Activated CD4-positive, alpha-beta T cell treated with anti-CD3 and anti-CD28 coated beads, Interleukin-2, amount 50 U/mL, for 16 hours (primary cell): ENCODE data around the gene EML6.
A peak's percentile ranks its signal among the peaks of the same experiment; 100 is the strongest.
"Not testable (repeated sequence)": the region's sequence is repeated elsewhere in the genome, so short reads cannot be mapped to it uniquely, and the experiment has no call there.

ENCODE experiments used
- DNase-seq: peaks from one replicate; pipeline ENCODE4 v3.0.0-alpha.2; 2020

The EML6 gene

DNA sequence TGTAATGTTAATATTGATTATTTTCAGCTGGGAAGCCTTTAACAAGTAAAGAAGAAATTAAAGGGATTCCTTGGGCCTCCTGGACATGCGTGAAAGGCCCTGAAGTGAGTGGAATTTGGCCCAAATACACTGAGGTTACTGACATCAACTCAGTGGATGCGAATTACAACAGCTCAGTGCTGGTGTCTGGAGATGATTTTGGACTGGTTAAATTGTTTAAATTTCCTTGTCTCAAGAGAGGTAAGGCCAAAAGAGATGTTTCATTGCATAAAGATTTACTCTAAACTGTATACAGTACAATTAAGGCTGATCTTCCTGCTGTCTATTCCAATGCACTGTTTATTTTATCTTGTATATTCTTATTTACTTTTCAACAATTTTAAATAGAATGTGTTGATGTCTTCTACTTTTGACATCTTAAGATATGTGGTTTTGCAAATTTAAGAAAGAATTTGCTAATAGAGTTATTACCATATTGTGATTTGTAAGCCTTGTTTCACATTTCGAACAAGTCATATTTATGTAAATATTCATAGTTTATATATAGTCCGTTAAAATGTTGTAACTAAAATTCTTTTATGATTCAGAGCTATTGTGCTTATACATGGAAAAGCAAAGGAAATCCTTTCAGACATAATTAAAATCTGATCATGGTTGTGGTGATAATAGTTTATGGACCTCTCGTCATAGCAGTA, 130.3 kb downstream of the EML6 start:
- no peak for DNase-seq

DNA sequence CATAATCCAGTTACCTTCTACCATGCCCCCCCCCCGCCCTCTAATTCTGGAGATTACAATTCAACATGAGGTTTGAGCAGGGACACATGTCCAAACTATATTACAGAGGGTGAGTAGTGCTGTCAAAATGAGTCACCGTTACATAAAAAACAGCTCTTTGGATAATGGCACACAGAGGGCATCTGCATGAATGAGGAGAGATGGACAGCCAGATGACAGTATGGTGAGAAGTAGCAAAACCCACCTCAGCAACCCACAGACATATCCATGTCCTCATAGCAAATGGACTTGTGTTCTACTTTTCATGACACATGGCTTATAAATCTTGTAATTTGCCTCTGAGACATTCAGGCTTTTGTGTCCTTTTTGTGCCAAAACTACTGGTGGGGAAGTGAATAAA, 132.0 kb downstream of the EML6 start:
- DNase-seq, result no peak

DNA sequence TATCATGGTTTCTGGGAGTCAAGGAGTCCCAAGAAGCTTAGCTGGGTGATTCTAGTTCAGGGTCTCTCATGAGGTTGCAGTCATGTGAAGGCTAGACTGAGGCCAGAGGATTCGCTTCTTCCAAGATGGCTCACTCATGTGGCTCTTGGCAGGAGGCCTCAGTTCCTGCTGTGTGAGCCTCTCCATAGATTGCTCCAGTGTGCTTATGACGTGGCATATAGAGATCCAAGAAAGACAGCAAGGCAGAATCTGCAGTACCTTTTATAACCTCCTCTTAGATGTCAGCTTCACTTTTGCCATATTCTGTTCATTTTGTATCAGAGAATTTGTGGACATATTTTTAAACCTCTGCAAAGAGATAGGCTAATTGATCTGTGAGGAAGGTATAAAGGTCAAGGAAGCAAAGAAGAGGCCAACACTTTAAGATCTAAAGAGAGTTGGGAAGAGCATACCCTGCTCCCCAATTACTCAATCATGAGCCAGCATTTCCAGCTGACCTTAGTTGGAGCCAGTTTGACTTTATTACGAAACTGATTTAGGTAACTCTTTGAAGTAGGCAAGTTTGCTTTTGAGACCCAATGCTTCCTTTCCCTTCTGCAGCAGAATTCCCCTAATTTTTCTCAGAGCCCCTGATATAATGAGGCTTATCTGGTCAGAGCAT, 134.7 kb downstream of the EML6 start:
- DNase-seq, result no peak

DNA sequence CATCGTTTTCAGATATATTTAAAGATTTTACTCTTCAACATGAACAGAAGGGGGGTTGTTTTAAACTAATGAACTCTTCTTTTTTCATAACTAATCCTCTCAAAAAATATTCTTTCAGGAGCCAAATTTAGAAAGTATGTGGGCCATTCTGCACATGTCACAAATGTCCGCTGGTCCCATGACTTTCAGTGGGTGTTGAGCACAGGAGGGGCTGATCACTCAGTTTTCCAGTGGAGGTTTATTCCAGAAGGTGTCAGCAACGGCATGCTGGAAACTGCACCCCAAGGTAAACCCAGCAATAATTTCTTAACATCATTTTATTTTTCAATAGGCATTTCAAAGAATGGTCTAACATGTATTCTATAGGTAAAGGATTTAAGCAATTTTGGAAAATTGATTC, 136.0 kb downstream of the EML6 start:
- DNase-seq, result no peak

DNA sequence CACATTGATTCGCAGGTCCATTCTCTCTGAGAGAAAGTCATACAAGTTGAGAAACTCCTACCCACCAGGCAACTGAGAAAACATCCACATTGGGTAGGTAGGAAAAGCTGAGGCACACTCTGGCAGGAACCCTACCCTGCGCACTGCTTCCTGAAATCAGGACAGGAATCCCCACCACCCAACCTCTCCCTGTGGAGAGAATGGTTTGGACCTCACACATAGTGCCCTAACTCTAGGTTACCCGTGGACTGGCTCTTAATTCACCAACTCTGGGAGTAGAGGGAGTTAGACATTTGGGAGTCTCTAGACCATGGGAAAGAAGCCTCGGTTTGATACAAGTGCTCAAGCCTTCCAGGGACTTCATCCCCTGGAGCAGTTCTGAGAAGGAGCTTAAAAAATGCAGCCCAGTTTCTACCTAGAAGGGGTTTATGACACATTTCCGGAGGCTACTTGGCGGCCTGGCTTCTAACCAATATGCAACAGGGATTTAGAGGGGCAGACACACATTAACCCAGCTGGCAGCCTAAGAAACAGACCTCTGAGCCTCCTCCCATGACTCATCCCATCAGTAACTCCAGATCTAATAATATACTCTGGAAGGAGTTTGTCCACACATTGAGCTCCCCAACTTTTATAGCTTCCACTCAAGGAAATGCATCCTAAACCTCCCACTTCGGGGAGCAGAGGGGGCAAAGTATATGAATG, 136.7 kb downstream of the EML6 start:
- DNase-seq, result no peak

DNA sequence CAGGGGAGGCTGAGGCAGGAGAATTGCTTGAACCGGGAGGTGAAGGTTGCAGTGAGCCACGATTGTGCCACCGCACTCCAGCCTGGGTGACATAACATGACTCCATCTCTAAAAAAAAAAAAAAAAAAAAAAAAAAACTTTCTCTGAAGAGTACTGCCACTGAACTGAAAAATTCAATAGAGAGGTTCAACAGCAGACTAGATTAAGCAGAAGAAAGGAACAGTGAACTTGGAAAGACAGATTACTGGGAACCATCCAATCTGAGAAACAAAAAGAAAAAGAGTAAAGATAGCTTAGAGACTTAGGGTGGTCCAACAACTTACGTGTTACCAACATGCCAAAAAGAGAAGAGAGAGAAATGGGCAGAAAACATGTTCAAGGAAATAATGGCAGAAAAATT, 138.8 kb downstream of the EML6 start:
- DNase-seq, result no peak

DNA sequence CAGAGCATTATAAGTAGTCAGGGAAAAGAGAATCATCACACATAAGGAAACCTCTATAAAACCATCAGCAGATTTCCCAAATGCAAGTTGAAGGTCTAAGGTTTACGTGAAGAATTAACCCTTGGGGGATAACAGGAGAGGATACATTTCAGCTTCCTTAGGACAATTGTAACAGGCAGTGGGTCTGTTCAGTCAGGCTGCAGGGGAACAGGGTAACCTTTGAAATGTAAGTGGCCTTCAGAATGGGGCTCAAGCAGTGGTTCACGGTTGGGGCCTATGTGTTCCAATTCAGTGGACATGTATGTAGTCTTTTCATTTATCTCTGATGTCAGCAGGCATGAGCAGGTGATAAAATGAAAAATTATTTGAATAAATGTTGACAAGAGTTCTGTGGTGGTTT, 139.3 kb downstream of the EML6 start:
- no peak for DNase-seq

DNA sequence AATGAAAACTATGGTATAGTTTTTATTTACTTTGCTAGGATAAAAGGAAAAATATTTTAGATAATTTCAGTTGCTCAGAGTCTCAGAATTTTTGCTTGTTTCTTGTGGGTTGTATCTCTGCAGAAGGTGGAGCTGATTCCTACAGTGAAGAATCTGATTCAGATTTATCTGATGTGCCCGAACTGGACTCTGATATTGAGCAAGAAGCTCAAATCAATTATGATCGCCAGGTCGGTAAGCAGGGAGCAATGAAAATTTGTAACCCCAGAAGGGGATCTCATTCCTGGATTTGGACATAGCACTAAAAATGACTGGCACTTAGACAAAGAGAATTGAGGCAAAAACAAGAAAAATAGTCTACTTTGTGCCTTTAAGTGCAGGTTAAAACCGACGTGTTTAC, 140.2 kb downstream of the EML6 start:
- no peak for DNase-seq

DNA sequence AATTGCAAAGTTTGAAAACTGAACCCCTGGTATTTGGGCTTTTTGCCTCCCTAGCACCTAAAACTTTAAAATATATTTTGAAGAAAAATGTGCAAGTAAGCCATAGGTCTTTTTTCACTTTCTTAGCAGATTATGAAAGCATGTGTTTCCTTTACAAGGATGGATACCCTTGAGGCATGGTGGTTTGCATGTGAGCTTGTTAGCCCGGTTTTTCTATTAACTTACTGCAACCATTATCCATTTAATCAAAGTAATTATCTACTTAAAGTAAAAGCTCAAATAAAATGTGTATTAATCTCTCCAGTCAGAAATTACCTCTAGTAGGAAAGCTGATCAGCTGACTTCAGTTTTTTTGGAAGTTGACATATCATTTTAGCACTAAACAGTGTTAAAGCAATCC, 140.6 kb downstream of the EML6 start:
- no peak for DNase-seq

DNA sequence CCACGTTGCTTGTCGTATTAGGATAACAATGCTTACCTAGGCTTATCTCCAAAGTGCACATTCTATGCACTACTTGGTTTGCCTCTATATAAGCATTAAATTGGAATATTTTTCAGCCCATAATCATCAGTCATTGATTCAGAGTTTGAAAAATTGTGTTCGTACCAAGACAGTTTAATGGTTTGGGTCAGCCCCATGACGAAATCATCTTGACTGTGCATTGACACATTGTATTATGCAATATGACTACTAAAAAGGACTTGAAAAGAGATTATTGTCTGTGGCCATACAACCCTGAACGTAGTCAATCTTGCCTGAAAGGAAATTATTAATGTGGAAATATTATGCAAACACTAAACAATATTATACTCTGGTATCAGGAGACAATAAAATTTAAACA, 141.3 kb downstream of the EML6 start:
- no peak for DNase-seq

DNA sequence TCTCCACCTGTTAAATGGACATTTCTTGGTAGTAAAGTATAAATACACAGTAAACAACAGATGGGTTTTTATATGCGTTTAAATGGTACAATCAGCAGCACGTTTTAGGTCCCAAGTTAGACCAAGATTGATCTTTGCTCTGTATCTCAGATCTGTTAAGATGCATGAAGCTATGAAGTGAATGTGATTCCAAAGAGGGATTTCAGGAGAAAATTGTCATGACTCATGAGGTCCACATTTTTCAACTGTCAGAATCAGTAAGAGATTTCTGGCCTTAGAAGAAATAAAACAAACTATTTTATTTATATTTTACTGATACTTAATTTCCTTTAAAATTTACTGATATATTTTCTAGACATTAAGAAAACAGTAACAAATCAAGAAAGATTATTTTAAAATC, 142.7 kb downstream of the EML6 start:
- no peak for DNase-seq

DNA sequence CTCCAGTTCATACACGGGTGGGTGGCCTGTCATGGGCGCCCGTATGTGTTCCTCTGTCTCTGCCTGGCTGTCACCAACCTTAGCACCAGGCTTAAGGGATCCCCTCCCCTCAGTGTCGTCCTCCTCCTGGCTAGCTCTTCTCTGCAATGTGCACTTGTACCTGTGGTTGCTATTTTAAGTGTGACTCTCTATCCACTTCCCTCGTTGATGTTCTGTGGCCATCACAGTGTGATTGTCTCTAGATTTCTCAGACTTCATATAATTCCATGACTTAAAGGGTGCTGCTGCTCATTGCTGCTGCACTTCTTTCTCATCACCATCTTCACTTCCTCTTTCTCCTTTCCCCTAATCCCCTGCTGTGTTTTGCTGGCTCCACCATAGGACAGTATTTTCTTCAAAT, 143.4 kb downstream of the EML6 start:
- DNase-seq, result no peak

DNA sequence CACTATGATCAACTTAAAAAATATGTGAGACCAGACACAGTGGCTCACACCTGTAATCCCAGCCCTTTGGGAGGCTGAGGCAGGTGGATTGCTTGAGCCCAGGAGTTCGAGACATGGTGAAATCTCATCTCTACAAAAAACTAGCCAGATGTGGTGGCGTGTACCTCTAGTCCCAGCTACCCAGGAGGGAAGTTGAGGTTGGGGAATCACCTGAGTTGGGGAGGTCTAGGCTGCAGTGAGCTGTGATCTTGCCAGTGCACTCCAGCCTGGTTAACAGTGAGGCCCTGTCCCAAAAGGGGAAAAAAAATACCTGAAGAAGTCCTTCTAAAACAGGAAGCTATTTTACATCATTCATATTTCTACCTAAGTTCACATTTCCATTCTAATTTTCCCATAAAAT, 144.0 kb downstream of the EML6 start:
- DNase-seq, result no peak

DNA sequence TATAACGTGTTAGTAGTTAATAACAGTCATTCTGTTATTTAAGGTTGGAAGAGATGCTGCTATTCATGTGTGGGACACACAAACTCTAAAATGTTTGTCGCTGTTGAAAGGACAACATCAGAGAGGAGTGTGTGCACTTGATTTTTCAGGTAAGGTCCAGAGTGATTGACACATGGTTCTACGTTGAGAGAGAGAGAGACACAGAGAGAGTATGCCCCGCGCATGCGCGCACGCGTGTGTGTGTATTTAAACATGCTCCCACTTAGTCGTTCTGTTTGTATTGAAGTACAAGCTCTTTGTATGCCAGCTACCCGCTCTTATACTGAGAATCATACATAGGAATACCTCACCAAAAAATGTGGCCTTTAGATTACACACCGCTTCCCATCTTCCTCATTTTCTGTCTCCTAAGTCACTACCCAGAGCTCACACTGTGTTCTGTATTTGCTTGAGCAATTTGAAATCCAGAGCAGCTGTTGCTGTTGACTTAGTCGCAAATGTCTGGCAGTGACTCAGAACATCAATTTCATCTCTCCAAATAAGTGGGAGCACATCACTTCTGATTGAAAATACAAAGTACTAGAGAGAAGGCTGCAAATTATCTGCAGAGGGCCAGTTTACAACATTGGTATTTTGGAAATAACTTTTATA, 148.1 kb downstream of the EML6 start:
- no peak for DNase-seq

DNA sequence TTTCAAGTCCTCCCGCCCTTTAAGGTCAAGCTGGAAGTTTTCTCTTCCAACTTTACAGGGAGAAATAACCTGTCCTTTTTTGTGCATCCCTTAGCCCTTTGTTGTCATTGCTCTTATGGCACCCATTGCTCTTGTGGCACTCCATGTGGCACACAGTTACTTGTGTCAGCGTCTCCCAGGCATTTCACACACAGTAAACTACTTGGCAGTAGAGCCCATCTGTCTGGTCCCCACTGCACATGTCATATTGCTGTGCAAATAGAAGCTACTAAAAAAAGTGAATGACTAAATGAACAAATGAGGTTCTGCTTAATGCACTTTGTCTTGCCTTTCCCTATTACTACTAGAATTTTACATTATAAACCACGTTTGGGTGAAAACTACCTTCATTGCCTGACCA, 149.3 kb downstream of the EML6 start:
- DNase-seq, result no peak

DNA sequence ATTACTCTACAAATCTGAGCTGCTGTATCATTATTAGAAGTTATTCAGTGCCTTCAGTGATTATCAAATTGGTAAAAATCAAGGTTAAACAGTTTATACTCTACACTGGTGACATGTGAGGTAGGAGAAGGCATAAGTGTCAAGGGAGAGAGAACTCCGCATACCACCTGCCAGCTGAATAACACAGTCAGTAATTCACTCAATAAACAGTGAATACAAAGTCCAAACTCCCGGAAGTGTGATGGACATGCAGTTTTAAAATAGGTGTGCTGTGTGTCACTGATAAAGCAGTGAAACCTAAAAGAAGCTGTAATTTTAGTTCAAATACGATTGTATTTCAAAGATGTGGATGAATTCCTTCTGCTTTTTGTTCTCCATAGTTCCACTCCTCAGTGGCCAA, 149.8 kb downstream of the EML6 start:
- not testable (repeated sequence) for DNase-seq

DNA sequence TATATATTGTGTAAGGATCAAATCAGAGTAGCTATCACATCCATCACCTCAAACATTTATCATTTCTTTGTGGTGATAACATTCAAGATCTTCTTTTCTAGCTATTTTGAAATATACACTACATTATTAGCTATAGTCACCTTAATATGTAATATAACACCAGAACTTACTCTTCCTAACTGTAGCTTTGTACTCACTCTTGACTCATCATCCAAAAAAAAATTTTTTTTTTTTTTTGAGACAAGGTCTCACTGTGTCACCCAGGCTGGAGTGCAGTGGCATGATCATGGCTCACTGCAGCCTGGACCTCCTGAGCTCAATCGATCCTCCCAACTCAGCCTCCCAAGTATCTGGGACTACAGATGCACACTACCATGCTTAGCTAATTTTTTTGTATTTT, 153.3 kb downstream of the EML6 start:
- no peak for DNase-seq

DNA sequence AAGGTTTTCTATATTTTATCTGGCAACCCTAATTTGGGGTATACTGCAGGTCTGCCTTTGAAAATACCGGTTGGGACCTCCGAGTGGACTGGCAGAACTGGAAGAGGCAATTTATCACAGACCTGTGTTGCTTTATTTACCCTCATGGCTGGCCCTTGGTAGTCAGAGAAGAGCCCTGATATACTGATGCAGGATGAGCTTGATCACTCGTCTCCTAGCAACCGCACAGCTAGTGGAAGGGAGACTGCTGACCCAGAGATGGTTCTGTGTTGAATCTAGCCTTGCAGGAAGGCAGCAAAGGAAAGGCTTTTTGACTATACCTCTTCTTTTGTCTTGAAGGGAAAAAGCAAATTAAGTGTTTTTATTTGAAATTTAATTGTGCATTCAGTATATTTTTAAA, 154.7 kb downstream of the EML6 start:
- no peak for DNase-seq

DNA sequence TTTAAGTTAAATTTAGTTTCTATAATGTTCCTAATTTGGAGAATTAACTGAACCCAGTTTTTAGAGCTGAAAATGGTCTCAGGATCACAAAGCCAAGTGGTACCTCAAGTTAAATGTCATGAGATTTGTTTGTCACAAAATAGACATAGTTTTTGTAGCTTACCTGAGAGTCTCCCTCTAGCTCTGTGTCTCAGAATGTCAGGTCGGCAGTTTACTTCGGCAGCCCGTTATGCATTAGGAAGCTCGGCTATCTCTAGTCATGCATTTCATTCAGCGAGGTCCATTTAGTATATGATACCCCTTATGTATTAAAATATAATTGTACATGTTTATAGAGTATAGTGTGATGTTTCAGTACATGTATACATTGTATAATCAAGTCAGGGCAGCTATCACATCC, 155.6 kb downstream of the EML6 start:
- no peak for DNase-seq

DNA sequence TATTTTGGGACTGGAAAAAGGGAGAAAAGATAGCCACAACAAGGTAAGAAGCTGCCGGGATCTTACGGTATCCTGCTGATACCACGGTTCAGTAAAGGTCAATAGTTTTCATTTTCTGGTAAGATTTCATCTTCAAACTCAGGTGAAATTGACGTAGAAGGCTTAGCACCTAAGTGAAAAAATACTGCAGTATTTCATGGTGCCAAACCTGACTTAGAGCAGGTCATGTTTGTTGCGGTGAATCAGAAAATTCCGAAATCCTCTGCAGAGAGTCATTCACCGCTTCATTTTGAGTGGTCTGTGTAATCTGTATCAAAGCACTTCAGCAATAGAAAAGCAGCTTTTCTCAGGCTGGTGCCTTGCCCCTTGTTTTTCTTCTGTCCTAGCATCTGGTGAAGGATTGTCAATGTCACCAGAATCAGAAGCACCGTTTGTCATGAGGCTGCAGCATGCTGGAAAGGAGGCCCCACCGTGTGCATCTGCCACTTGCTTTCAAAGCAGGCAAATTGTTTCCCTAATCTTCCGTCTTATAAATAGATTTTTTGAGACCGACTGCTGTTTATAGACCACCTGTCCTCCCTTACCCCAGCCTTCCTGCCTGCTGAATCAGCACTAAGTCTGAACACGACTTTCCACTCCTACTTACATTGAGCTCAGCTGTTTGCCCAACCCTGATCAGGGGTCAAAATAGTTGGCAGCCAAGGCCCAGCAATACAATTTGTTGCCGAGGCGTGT, 156.3 kb downstream of the EML6 start:
- DNase-seq, result no peak

DNA sequence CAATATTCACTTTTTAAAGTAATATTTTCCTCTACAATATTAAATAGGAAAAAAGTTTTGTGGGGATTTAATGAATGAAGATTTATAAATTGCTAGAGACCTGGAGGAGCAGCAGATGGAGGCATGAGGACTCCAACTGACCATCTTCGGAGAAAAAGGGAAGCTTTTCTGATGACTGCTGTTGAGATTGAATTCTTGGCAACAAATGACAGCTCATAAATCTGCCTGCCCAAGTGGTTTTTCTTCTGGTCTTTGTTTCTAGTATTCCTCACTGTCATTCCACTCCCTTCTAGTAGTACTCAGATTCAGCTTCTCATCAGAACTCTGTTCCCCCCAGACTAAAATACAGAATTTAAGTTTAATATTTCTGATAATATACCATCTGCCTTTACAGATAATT, 157.0 kb downstream of the EML6 start:
- no peak for DNase-seq

DNA sequence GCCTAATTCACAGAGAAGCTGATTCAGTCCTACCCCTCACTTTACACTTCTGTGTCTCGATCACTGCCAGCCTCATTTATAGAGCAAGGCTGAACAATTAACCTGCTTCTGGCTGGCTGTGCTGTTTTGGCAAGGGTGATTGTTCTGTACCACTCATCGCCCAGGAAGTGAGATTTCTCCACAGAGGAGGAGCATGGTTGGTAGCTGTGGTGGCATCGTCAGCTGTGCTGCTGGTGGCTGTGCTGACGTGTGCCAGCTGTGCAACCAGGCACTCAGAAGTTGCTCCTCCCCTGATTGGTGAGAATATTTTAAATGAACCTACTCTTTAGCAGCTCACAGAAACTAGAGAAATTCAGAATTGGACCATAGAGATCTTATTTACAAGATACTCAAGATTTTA, 158.3 kb downstream of the EML6 start:
- DNase-seq, result peak; percentile 14

DNA sequence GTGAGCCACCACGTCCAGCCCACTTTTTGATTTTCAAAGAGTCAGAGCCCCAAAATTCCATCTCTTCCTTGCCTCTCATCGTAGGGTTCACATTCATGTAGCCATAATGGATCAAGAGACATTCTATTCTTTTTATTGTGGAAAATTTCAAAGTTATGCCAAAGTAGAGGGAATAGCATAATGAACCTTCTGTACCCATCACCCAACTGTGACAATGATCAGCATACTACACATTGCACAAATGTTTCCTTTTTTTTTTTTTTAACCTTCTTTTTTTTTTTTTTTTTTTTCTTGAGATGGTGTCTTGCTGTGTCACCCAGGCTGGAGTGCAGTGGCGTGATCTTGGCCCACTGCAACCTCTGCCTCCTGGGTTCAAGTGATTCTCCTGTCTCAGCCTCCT, 162.4 kb downstream of the EML6 start:
- no peak for DNase-seq
